Tongue (tissue), 3 donors: ENCODE data around the gene IFI30. TPM values are rescaled to one million over a fixed set of nuclear protein-coding genes. Genes with fewer than 3 reads are reported as not detected.

Experiments used
- DNase-seq: peaks from one replicate; pipeline ENCODE4 v3.0.0-alpha.2; 2015
- small RNA-seq: library from RNA; depleted of rRNA; stranded (forward); fragments of <200 nt; gene quantifications from one replicate; pipeline ENCODE3, GENCODE V24; 2014; ENCODE audit warnings: low replicate concordance
- total RNA-seq: library from RNA; depleted of rRNA; stranded (reverse); fragments of >200 nt; gene quantifications from one replicate; pipeline ENCODE4 v1.2.3, GENCODE V29; 2014

The IFI30 gene
- total RNA-seq, 1 donor from 2014 or later: 0.21 TPM

- DNase-seq: peak; percentile 37
Observed at GRCh38 chr19:18225702-18226468, 52.3 kb downstream of the IFI30 start, which contains the start of gene PDE4C. TSS of gene PDE4C (minus strand) at chr19:18226438. CDS start at chr19:18226415, 23 bp downstream.

- peak; percentile 40 for DNase-seq
Observed at GRCh38 chr19:18226956-18227780, 53.6 kb downstream of the IFI30 start.

Small RNA genes lying within 50 kb of the gene (small RNA-seq; reads per million reads assigned to genes)
- not detected for gene IFI30

Other genes with a start within 250 kb of the IFI30 start
- 37.2 TPM for gene CCDC124, start 240.8 kb upstream of the IFI30 start, total RNA-seq
- 0.41 TPM for gene KCNN1, start 206.7 kb upstream of the IFI30 start, total RNA-seq
- gene ARRDC2, start 165.6 kb upstream of the IFI30 start, total RNA-seq: 30.1 TPM
- gene IL12RB1, start 86.9 kb upstream of the IFI30 start, total RNA-seq: 0.41 TPM
- gene MAST3, start 76.0 kb upstream of the IFI30 start, total RNA-seq: 4.9 TPM
- gene PIK3R2, start 20.6 kb upstream of the IFI30 start, total RNA-seq: 34.5 TPM
- gene MPV17L2, start 19.4 kb downstream of the IFI30 start, total RNA-seq: 6.5 TPM
- 2.1 TPM for gene RAB3A, start 30.2 kb downstream of the IFI30 start, total RNA-seq
- 5.7 TPM for gene PDE4C, start 52.6 kb downstream of the IFI30 start, total RNA-seq
- gene IQCN, start 100.6 kb downstream of the IFI30 start, total RNA-seq: 0.62 TPM
- gene JUND, start 107.8 kb downstream of the IFI30 start, total RNA-seq: 276 TPM
- gene LSM4, start 149.3 kb downstream of the IFI30 start, total RNA-seq: 143 TPM
- 12.7 TPM for gene PGPEP1, start 166.8 kb downstream of the IFI30 start, total RNA-seq
- 0.51 TPM for gene GDF15, start 212.3 kb downstream of the IFI30 start, total RNA-seq
- 1.8 TPM for gene LRRC25, start 223.8 kb downstream of the IFI30 start, total RNA-seq
- gene SSBP4, start 245.6 kb downstream of the IFI30 start, total RNA-seq: 50.1 TPM